GM19395 (cell line): ENCODE data around the gene TMOD3.

Source experiments
- ATAC-seq: cut with Tn5 transposase; IDR thresholded peaks from one replicate; pipeline ENCODE4 v1.9.1; 2021; ENCODE audit warnings: mild to moderate bottlenecking, moderate library complexity; ENCODE audit not compliant: unreplicated experiment

Gene TMOD3

GRCh38 chr15:51904421-51904820 is 75.0 kb downstream of the TMOD3 start:
- ATAC-seq, result no peak

- no peak for ATAC-seq
These were observed 75.5 kb downstream of the TMOD3 start for GRCh38 chr15:51904931-51905330.

- ATAC-seq, result no peak
These were observed 77.8 kb downstream of the TMOD3 start for GRCh38 chr15:51907136-51907862.

DNA sequence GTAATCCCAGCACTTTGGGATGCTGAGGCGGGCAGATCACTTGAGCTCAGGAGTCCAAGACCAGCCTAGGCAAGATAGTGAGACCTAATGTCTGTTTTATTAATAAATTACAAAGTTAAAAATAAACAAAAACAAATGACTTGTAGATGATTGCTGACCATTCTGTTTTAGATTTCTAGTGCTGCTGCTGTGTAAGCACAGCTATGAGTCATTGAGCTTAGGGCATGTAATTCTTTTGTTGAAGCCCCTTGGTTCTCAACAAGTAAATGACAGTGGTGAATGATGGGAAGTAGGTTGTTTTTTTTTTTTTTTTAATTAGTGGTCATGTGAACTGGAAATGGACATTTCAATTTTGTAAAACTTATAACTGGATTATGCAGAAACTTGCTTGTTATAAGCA is 78.9 kb downstream of the TMOD3 start:
- no peak for ATAC-seq

DNA sequence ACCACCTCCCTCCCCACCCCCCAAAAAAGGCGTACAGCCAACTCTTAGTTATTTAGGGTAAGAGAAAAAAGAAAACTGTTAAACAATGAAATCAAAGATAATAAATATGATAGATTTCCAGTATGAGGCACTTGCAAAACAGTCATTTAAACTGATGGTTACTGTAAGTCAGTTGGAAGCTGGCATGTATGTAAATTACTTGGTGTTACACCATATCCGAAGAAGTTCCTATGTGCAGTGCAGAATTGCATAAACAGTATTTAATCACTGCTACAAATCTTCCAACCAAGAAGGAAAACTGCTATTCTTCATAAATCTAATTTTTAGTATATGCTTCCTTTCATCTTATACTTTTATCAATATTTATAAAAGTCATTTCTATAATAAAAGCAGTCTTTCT is 80.1 kb downstream of the TMOD3 start:
- ATAC-seq, result no peak

DNA sequence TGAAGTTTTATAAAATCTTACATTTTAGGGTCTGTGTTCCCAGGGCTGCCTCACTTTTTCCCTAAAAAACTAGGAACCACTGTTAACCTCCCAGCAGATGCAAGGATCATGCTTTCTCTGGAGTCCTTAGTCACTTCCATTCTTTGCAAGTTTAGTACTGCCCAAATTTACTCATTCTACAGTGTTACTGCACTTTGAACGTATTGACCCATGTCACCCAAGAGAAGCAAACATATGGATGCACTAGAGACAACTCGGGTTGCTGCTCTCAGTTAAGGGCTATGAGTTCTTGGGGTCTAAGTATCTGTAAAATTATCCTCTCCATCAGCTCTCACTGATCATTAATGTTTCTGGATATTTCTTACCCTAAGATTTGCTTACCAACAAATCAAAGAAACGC is 83.1 kb downstream of the TMOD3 start:
- ATAC-seq, result no peak

GRCh38 chr15:51917493-51917892 is 88.0 kb downstream of the TMOD3 start:
- ATAC-seq, result no peak

DNA sequence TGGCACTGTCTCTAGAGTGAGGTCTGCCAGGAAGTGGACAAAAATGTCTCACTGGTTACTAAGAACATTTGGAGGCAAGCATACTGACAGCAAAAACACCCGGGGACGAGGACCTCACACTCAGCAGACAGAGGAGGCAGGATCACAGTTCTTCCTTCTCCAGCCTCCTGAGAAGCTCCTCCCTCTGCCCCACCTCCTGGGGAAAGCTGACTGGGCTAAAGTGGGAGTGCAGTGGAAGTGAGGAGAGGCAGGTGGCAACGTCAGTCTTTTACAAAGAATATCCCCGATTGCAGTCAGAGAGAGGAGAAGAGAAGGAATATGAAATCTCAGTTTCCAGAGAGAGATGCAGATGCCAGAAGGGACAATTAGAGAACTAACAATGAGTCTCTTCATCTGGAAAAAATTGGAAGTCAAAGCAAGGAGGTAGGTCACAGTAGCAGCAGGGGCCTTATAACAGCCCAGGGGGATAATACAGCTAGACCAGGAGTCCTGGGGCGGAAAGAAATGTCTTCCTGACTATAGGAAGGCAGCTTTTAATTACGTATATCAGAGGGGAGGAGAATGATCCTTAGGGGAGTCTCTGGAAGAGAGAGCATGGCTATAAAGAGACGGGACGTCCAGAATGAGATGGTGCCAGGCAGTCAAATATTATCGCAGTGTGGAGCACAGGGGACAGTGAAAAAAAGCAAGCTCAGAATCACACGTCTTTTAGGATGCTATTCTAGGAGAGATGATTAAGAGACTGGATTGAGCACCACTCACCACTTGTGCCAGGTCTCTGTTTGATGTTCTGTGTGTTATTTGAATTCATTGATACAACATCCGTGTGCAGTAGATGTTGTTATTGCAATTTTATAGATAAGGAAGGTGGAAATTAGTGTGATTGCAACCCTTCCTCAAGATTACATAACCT is 95.0 kb downstream of the TMOD3 start:
- no peak for ATAC-seq

GRCh38 chr15:51926809-51927208 is 97.4 kb downstream of the TMOD3 start:
- ATAC-seq, result no peak

DNA sequence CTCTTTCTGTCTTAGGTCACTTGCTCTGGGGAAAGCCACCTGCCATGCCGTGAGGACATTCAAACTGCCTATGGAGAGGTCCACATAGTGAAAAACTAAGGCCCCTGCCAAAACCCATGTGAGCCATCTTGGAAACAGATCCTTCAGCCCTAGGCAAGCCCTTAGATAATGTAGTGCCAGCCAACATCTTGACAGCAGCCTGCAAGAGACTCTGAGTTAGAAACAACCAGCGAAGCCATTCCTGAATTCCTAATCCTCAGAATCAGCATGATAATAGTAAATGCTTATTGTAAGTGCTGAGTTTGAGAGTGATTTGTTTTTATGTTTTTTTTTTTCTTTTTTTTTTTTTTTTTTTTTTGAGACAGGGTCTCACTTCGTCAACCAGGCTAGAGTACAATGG is 101.6 kb downstream of the TMOD3 start:
- no peak for ATAC-seq

DNA sequence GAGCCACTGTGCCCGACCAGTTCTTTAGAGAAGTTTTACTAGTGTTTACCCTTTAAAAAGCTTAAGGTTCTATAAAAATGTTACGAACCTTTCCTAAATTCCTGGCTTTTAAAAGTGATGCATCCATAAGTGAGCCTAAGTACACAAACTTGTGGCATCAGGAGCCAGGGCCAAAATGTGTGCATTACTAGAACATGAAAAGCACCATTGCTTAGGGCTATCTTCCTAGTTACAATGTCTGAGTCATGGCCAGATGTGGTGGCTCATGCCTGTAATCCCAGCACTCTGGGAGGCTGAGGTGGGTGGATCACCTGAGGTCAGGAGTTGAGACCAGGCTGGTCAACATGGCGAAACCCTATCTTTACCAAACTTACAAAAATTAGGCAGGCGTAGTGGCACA is 102.2 kb downstream of the TMOD3 start:
- ATAC-seq, result no peak

- no peak for ATAC-seq
These were observed 102.7 kb downstream of the TMOD3 start for GRCh38 chr15:51932161-51932560.

DNA sequence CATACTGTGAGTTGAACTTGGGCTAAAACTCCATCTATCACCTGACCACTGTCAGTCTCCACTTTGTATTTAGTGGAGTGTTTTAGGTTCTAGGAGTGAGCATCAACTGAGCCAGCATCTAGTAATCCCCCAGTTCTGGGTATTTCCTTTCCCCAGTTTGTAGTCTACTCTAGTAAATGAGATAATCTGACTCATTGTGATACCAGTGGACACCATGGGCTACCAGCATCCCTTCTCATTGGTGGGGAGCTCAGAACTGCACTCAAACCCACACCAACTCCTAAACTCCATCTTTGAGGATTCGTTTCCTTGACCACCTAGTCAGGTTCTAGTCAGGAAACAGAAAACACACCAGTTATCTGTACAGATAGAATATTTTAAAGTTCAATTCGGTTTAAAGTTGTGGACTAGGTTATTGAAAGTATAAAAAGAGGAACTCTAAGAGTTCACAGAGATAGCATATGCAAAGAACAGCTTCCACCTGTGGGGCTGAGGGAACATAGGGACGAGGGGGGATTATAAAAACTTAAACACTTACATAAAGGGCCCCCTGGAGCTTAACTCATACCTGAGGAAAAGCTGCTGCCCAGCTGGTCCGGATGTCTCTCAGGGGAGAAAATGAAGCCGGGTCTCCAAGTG is 106.1 kb downstream of the TMOD3 start:
- peak; percentile 90 for ATAC-seq

GRCh38 chr15:51936105-51936478 is 106.6 kb downstream of the TMOD3 start:
- ATAC-seq, result peak; percentile 29

DNA sequence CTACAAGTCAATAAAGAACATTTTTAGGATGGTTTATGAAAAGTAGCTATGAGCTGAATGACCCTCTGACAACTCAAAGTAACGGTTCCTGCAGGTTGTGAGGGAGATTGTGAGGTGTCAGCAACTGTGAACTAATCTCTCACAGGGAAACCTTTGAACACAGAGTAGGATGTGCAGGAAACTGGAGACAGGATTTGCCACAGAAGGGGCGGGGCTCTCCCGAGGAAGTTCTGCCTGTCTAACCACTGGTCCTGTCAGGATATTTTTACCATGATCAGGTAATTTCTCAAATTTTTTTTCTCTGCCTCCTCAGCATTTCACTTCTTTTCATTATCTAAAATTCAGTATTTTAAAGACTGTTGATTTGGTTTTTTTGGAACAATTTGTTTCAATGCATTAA is 108.8 kb downstream of the TMOD3 start:
- ATAC-seq, result no peak

- ATAC-seq, result no peak
These were observed 109.8 kb downstream of the TMOD3 start for GRCh38 chr15:51939216-51939615.

DNA sequence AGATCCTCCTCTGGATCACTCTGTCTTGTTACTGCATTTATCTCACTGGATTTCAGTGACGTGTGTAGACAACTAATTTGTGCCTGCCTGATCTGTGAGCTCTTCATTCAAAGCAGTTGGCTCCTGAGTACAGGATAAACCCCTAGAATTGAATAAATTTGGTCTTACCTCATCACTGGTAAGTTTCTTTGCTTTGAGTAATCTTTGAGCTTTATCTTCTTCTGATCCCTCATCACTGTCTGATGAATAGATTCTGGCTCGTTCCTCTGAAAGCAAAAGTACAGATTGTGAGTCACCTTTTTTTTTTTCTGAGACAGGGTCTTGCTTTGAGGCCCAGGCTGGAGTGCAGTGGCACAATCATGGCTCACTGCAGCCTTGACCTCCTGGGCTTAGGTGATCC is 117.7 kb downstream of the TMOD3 start:
- no peak for ATAC-seq

GRCh38 chr15:51952805-51953204 is 123.4 kb downstream of the TMOD3 start:
- ATAC-seq, result no peak

GRCh38 chr15:51955504-51955903 is 126.1 kb downstream of the TMOD3 start:
- ATAC-seq, result no peak
